Loucy (cell line): Measurements from ENCODE around the gene PIK3CB.

Experiments
- CTCF ChIP-seq: fragments of 200-600 bp; sonication (generic); conservative IDR thresholded peaks from 2 replicates; pipeline ENCODE4 v1.5.1; 2014; ENCODE audit warnings: mild to moderate bottlenecking, antibody characterized with exemption, low read length
- EZH2phosphoT487 ChIP-seq: fragments of 200-600 bp; IDR thresholded peaks from 2 replicates; pipeline ENCODE4 v1.6.1; 2018; ENCODE audit warnings: antibody characterized with exemption, mild to moderate bottlenecking, moderate library complexity, borderline replicate concordance

- TF ChIP-seq CTCF (no peak), EZH2phosphoT487 (no peak)
Observed at GRCh38 chr3:138842483-138843188, 7.9 kb upstream of the PIK3CB start.
